Gastrocnemius medialis (tissue), 4 donors: ENCODE results near the gene GALNT14. TPM values are rescaled to one million over a fixed set of nuclear protein-coding genes. Genes with fewer than 3 reads are reported as not detected.

ENCODE experiments used
- ATAC-seq, 2 donors: fragments of 150-250 bp; one replicate each; pipeline ENCODE4 v1.9.1; 2016
- DNase-seq, 2 donors: peaks; one replicate each; pipeline ENCODE4 v3.0.0-alpha.2; 2019
- H3K27ac ChIP-seq, 4 donors: fragments of 200-600 bp; sonication (generic); 1 replicate in 1 of 4; 2 replicates in 3 of 4; pipeline ENCODE4 v1.5.1; 2016 to 2018; ENCODE audit warnings: mild to moderate bottlenecking in 2 of 4, moderate library complexity in 1 of 4
- H3K27me3 ChIP-seq, 3 donors: fragments of 200-600 bp; sonication (generic) in 2 of 3; 1 replicate in 1 of 3; 2 replicates in 2 of 3; pipeline versions ENCODE4 v1.5.1 to v1.6.0; 2016 to 2019; ENCODE audit warnings: mild to moderate bottlenecking in 1 of 3, moderate library complexity in 1 of 3
- H3K36me3 ChIP-seq, 2 donors: fragments of 200-600 bp; sonication (generic) in 1 of 2; one replicate each; pipeline ENCODE4 v1.5.1; 2017 to 2018
- H3K4me1 ChIP-seq, 2 donors: fragments of 200-600 bp; sonication (generic) in 1 of 2; one replicate each; pipeline ENCODE4 v1.5.1; 2016 to 2017; ENCODE audit warnings: mild to moderate bottlenecking in 2 of 2
- H3K4me3 ChIP-seq, 4 donors: fragments of 200-600 bp; sonication (generic) in 3 of 4; 1 replicate in 1 of 4; 2 replicates in 3 of 4; pipeline ENCODE4 v1.5.1; 2016 to 2019; ENCODE audit warnings: mild to moderate bottlenecking in 2 of 4
- H3K9me3 ChIP-seq, 3 donors: fragments of 200-600 bp; sonication (generic) in 2 of 3; 1 replicate in 1 of 3; 2 replicates in 2 of 3; pipeline ENCODE4 v1.5.1; 2016 to 2019
- CTCF ChIP-seq, 5 experiments: fragments of 450-650 bp in 3 of 5; fragments of 200-600 bp in 2 of 5; sonication (generic) in 2 of 5; IDR thresholded peaks in 4 of 5; conservative IDR thresholded peaks in 1 of 5; 1 replicate in 4 of 5; 2 replicates in 1 of 5; pipeline ENCODE4 v1.5.1; 2016 to 2019; ENCODE audit warnings: antibody characterized with exemption in 5 of 5, mild to moderate bottlenecking in 3 of 5, moderate library complexity in 3 of 5
- POLR2A ChIP-seq, 2 donors: fragments of 450-650 bp; IDR thresholded peaks; one replicate each; pipeline ENCODE4 v1.6.1; 2017; ENCODE audit warnings: antibody characterized with exemption in 2 of 2, mild to moderate bottlenecking in 2 of 2, moderate library complexity in 2 of 2
- in situ Hi-C, 4 donors: fragments of 200-750 bp; cut with MboI; loops; one replicate each; pipeline versions ENCODE4 v1.15.0 to v1.8.0; 2017; ENCODE audit warnings: low sequenced_read_pairs in 4 of 4
- intact Hi-C: fragments of 100-400 bp; cut with DNase I; formaldehyde crosslinking; loops from one replicate; pipeline ENCODE4 v1.15.1; 2023; ENCODE audit warnings: low total_unique reads
- total RNA-seq, 4 donors: library from RNA; depleted of rRNA; stranded (reverse); fragments of >200 nt; gene quantifications; one replicate each; pipeline versions ENCODE4 v1.1.0 to v1.2.3, GENCODE V29; 2016

Gene GALNT14
- total RNA-seq, 4 donors from 2014 or later, result 0.16 TPM; not detected in 3

- no peaks in the 10 kb centered on the region for H3K36me3 ChIP-seq
- intact Hi-C loops (no loop called here), in situ Hi-C loops (no loop called here)
- no peaks in the 10 kb centered on the region for H3K4me1 ChIP-seq
- no peak overlapping the region for H3K27ac ChIP-seq
- ATAC-seq (no peak), DNase-seq (no peak)
- TF ChIP-seq POLR2A (IDR thresholded peaks at IDR 0.05) (no peak), CTCF (IDR thresholded peaks at IDR 0.05 in 4 of 5, conservative IDR thresholded peaks at IDR 0.05 in 1 of 5) (no peak)
- H3K27me3 ChIP-seq, result no peaks in the 10 kb centered on the region
- H3K4me3 ChIP-seq, result no peak overlapping the region
- no peaks in the 10 kb centered on the region for H3K9me3 ChIP-seq
These were observed 51.6 kb downstream of the GALNT14 start for GRCh38 chr2:31086590-31086989.

- intact Hi-C loops, result no loop called here
- ATAC-seq (no peak), DNase-seq (no peak)
- H3K27me3 ChIP-seq, result no peaks in the 10 kb centered on the region
- in situ Hi-C loops, result no loop called here
- H3K27ac ChIP-seq, result no peak overlapping the region
- H3K4me3 ChIP-seq, result no peak overlapping the region
- TF ChIP-seq CTCF (IDR thresholded peaks at IDR 0.05 in 4 of 5, conservative IDR thresholded peaks at IDR 0.05 in 1 of 5) (no peak), POLR2A (IDR thresholded peaks at IDR 0.05) (no peak)
- H3K9me3 ChIP-seq, result no peaks in the 10 kb centered on the region
- H3K36me3 ChIP-seq, result no peaks in the 10 kb centered on the region
- H3K4me1 ChIP-seq, result no peaks in the 10 kb centered on the region
These were observed 54.8 kb downstream of the GALNT14 start for GRCh38 chr2:31083234-31083993.

- in situ Hi-C loops (no loop called here), intact Hi-C loops (no loop called here)
- TF ChIP-seq POLR2A (IDR thresholded peaks at IDR 0.05), result no peak
- TF ChIP-seq CTCF (IDR thresholded peaks at IDR 0.05 in 4 of 5, conservative IDR thresholded peaks at IDR 0.05 in 1 of 5), result no peak
- no peaks in the 10 kb centered on the region for H3K9me3 ChIP-seq
- no peaks in the 10 kb centered on the region for H3K27me3 ChIP-seq
- no peak for ATAC-seq
- no peak overlapping the region for H3K27ac ChIP-seq
- no peaks in the 10 kb centered on the region for H3K36me3 ChIP-seq
- no peak overlapping the region for H3K4me3 ChIP-seq
- no peaks in the 10 kb centered on the region for H3K4me1 ChIP-seq
- no peak for DNase-seq
These were observed 56.2 kb downstream of the GALNT14 start for GRCh38 chr2:31082002-31082401.

GRCh38 chr2:31081492-31081891, 56.7 kb downstream of the GALNT14 start:
- no peaks in the 10 kb centered on the region for H3K4me1 ChIP-seq
- no peak for TF ChIP-seq CTCF (IDR thresholded peaks at IDR 0.05 in 4 of 5, conservative IDR thresholded peaks at IDR 0.05 in 1 of 5)
- no peak for TF ChIP-seq POLR2A (IDR thresholded peaks at IDR 0.05)
- ATAC-seq (no peak), DNase-seq (no peak)
- H3K36me3 ChIP-seq, result no peaks in the 10 kb centered on the region
- H3K27ac ChIP-seq, result no peak overlapping the region
- H3K27me3 ChIP-seq, result no peaks in the 10 kb centered on the region
- in situ Hi-C loops, result no loop called here
- H3K4me3 ChIP-seq, result no peak overlapping the region
- no peaks in the 10 kb centered on the region for H3K9me3 ChIP-seq
- intact Hi-C loops, result no loop called here

- in situ Hi-C loops (no loop called here), intact Hi-C loops (no loop called here)
- no peak overlapping the region for H3K4me3 ChIP-seq
- TF ChIP-seq CTCF (IDR thresholded peaks at IDR 0.05 in 4 of 5, conservative IDR thresholded peaks at IDR 0.05 in 1 of 5), result no peak
- no peak for TF ChIP-seq POLR2A (IDR thresholded peaks at IDR 0.05)
- ATAC-seq (no peak), DNase-seq (no peak)
- no peaks in the 10 kb centered on the region for H3K4me1 ChIP-seq
- no peak overlapping the region for H3K27ac ChIP-seq
- H3K36me3 ChIP-seq, result no peaks in the 10 kb centered on the region
- H3K27me3 ChIP-seq, result no peaks in the 10 kb centered on the region
- H3K9me3 ChIP-seq, result no peaks in the 10 kb centered on the region
These were observed 57.9 kb downstream of the GALNT14 start for GRCh38 chr2:31080361-31080760.
